ENCODE measurements around the gene FIGNL1. TPM values are rescaled to one million over a fixed set of nuclear protein-coding genes. Genes with fewer than 3 reads are reported as not detected.
A peak's percentile ranks its signal among the peaks of the same experiment; 100 is the strongest.

Gene FIGNL1
- total RNA-seq, 1 donor from 2014 or later: 69.0 TPM

- Histone ChIP-seq H2AFZ (replicated peaks) (no peak overlapping the region), H3K4me1 (no peaks in the 10 kb centered on the region), H3K9ac (no peak overlapping the region), H3K4me2 (no peak overlapping the region), H3K9me3 (ENCODE audit: low read depth) (no peaks in the 10 kb centered on the region), H4K20me1 (ENCODE audit: low read depth) (no peaks in the 10 kb centered on the region), H3K4me3 (no peak overlapping the region), H3F3A (ENCODE audit: low read depth) (no peaks in the 10 kb centered on the region), H3K79me2 (ENCODE audit: low read depth) (no peaks in the 10 kb centered on the region), H3K36me3 (no peaks in the 10 kb centered on the region), H3K27me3 (no peaks in the 10 kb centered on the region), H3K27ac (no peak overlapping the region)
- TF ChIP-seq EZH2phosphoT487 (IDR thresholded peaks at IDR 0.05) (no peak), CTCF (IDR thresholded peaks at IDR 0.05) (no peak), EZH2 (IDR thresholded peaks at IDR 0.05) (no peak)
- no peak for DNase-seq (ENCODE audit: low spot score)
- Mint-ChIP-seq H3K4me1 (no peaks in the 10 kb centered on the region), H3K36me3 (no peaks in the 10 kb centered on the region), H3K4me3 (no peak overlapping the region), H3K27ac (no peak overlapping the region), H3K27me3 (ENCODE audit: insufficient read depth, low read depth) (peaks cover under 1% of the 10 kb centered on the region), H3K9me3 (peaks cover 5% of the 10 kb centered on the region)
Observed at GRCh38 chr7:50488379-50488778, 38.2 kb upstream of the FIGNL1 start.

GRCh38 chr7:50486512-50486911, 36.4 kb upstream of the FIGNL1 start:
- Histone ChIP-seq H3K79me2 (ENCODE audit: low read depth) (no peaks in the 10 kb centered on the region), H3K27me3 (no peaks in the 10 kb centered on the region), H4K20me1 (ENCODE audit: low read depth) (no peaks in the 10 kb centered on the region), H3K4me3 (no peak overlapping the region), H3K4me2 (no peak overlapping the region), H3K4me1 (no peaks in the 10 kb centered on the region), H2AFZ (replicated peaks) (peak overlapping the region; percentile 12), H3K36me3 (no peaks in the 10 kb centered on the region), H3K9me3 (ENCODE audit: low read depth) (no peaks in the 10 kb centered on the region), H3K27ac (no peak overlapping the region), H3F3A (ENCODE audit: low read depth) (no peaks in the 10 kb centered on the region), H3K9ac (no peak overlapping the region)
- no peak for TF ChIP-seq EZH2 (IDR thresholded peaks at IDR 0.05)
- TF ChIP-seq CTCF (IDR thresholded peaks at IDR 0.05): no peak
- Mint-ChIP-seq H3K9me3 (peaks cover 3% of the 10 kb centered on the region), H3K27ac (no peak overlapping the region), H3K36me3 (no peaks in the 10 kb centered on the region), H3K4me1 (no peaks in the 10 kb centered on the region), H3K27me3 (ENCODE audit: insufficient read depth, low read depth) (no peaks in the 10 kb centered on the region), H3K4me3 (no peak overlapping the region)
- no peak for DNase-seq (ENCODE audit: low spot score)

GRCh38 chr7:50481867-50482266, 31.7 kb upstream of the FIGNL1 start:
- Mint-ChIP-seq H3K9me3 (no peaks in the 10 kb centered on the region), H3K27me3 (ENCODE audit: insufficient read depth, low read depth) (no peaks in the 10 kb centered on the region), H3K4me3 (no peak overlapping the region), H3K27ac (no peak overlapping the region), H3K36me3 (no peaks in the 10 kb centered on the region), H3K4me1 (no peaks in the 10 kb centered on the region)
- H3K27ac ChIP-seq: no peak overlapping the region
- no peaks in the 10 kb centered on the region for H3K36me3 ChIP-seq
- no peak for TF ChIP-seq EZH2phosphoT487 (IDR thresholded peaks at IDR 0.05)
- TF ChIP-seq EZH2 (IDR thresholded peaks at IDR 0.05): no peak
- TF ChIP-seq CTCF (IDR thresholded peaks at IDR 0.05): peak; percentile 15
- no peak overlapping the region for H3K9ac ChIP-seq
- H4K20me1 ChIP-seq (ENCODE audit: low read depth): no peaks in the 10 kb centered on the region
- no peaks in the 10 kb centered on the region for H3K9me3 ChIP-seq (ENCODE audit: low read depth)
- H3K4me2 ChIP-seq: no peak overlapping the region
- H3K27me3 ChIP-seq: no peaks in the 10 kb centered on the region
- no peak overlapping the region for H3K4me3 ChIP-seq
- H2AFZ ChIP-seq (replicated peaks): no peak overlapping the region
- H3F3A ChIP-seq (ENCODE audit: low read depth): no peaks in the 10 kb centered on the region
- H3K79me2 ChIP-seq (ENCODE audit: low read depth): no peaks in the 10 kb centered on the region
- no peak for DNase-seq (ENCODE audit: low spot score)
- no peaks in the 10 kb centered on the region for H3K4me1 ChIP-seq

- Mint-ChIP-seq H3K9me3 (no peaks in the 10 kb centered on the region), H3K4me1 (no peaks in the 10 kb centered on the region), H3K4me3 (no peak overlapping the region), H3K27me3 (ENCODE audit: insufficient read depth, low read depth) (peaks cover under 1% of the 10 kb centered on the region), H3K27ac (no peak overlapping the region), H3K36me3 (no peaks in the 10 kb centered on the region)
- Histone ChIP-seq H3K9ac (no peak overlapping the region), H3K79me2 (ENCODE audit: low read depth) (no peaks in the 10 kb centered on the region), H3F3A (ENCODE audit: low read depth) (no peaks in the 10 kb centered on the region), H3K4me2 (no peak overlapping the region), H3K4me1 (no peaks in the 10 kb centered on the region), H2AFZ (replicated peaks) (no peak overlapping the region), H3K27me3 (no peaks in the 10 kb centered on the region), H3K27ac (no peak overlapping the region), H3K36me3 (no peaks in the 10 kb centered on the region), H4K20me1 (ENCODE audit: low read depth) (no peaks in the 10 kb centered on the region), H3K4me3 (no peak overlapping the region), H3K9me3 (ENCODE audit: low read depth) (no peaks in the 10 kb centered on the region)
- no peak for TF ChIP-seq EZH2 (IDR thresholded peaks at IDR 0.05)
- TF ChIP-seq EZH2phosphoT487 (IDR thresholded peaks at IDR 0.05): no peak
- TF ChIP-seq CTCF (IDR thresholded peaks at IDR 0.05): no peak
- no peak for DNase-seq (ENCODE audit: low spot score)
Observed at GRCh38 chr7:50480797-50481196, 30.6 kb upstream of the FIGNL1 start.
